Measurements from ENCODE around the gene R3HCC1L.
"Not testable (repeated sequence)": the region's sequence is repeated elsewhere in the genome, so short reads cannot be mapped to it uniquely, and the experiment has no call there.

GRCh38 chr10:98190773-98191172 is 56.3 kb downstream of the R3HCC1L start:
- not testable (repeated sequence) for TF ChIP-seq CTCF, POLR2AphosphoS5, POLR2A (IDR thresholded peaks at IDR 0.05)

Data from breast epithelium (tissue), 3 donors.